HG03342 (cell line): ENCODE results near the gene ME2.
"Not testable (repeated sequence)": the region's sequence is repeated elsewhere in the genome, so short reads cannot be mapped to it uniquely, and the experiment has no call there.

Experiments
- ATAC-seq: cut with Tn5 transposase; IDR thresholded peaks from one replicate; pipeline ENCODE4 v1.9.1; 2021; ENCODE audit warnings: mild to moderate bottlenecking, moderate library complexity; ENCODE audit not compliant: unreplicated experiment

The ME2 gene

GRCh38 chr18:50969448-50969847 lies 90.5 kb downstream of the ME2 start:
- no peak for ATAC-seq

- ATAC-seq = no peak
Measured at GRCh38 chr18:50970006-50970405, 91.1 kb downstream of the ME2 start.

GRCh38 chr18:50972404-50972803 lies 93.5 kb downstream of the ME2 start:
- not testable (repeated sequence) for ATAC-seq

GRCh38 chr18:50973367-50974126 lies 94.6 kb downstream of the ME2 start:
- ATAC-seq = no peak

- ATAC-seq = no peak
Measured at GRCh38 chr18:50977037-50977760, 98.3 kb downstream of the ME2 start.

GRCh38 chr18:50981381-50981780 lies 102.5 kb downstream of the ME2 start:
- ATAC-seq = no peak

- no peak for ATAC-seq
Measured at GRCh38 chr18:50982086-50982801, 103.3 kb downstream of the ME2 start.

- ATAC-seq = no peak
Measured at GRCh38 chr18:50982802-50983179, 103.9 kb downstream of the ME2 start.

GRCh38 chr18:50986360-50987087 lies 107.6 kb downstream of the ME2 start:
- ATAC-seq = no peak

GRCh38 chr18:50987261-50987660 lies 108.3 kb downstream of the ME2 start:
- ATAC-seq = no peak

- ATAC-seq = no peak
Measured at GRCh38 chr18:50989711-50990110, 110.8 kb downstream of the ME2 start.

GRCh38 chr18:50992351-50992762 lies 113.4 kb downstream of the ME2 start:
- no peak for ATAC-seq

- no peak for ATAC-seq
Measured at GRCh38 chr18:50994031-50994430, 115.1 kb downstream of the ME2 start.

- not testable (repeated sequence) for ATAC-seq
Measured at GRCh38 chr18:51003174-51003573, 124.3 kb downstream of the ME2 start.
